ENCODE measurements around the gene SIPA1L3. TPM values are rescaled to one million over a fixed set of nuclear protein-coding genes. Genes with fewer than 3 reads are reported as not detected.

SIPA1L3 gene
- total RNA-seq, 1 experiment from 2014 or later = 36.0 TPM

GRCh38 chr19:37925212-37925611 lies 18.2 kb downstream of the SIPA1L3 start:
- Mint-ChIP-seq H3K27ac (ENCODE audit: low read depth, unreplicated experiment) (no peak overlapping the region), H3K4me1 (ENCODE audit: insufficient read depth, unreplicated experiment) (no peaks in the 10 kb centered on the region), H3K27me3 (ENCODE audit: insufficient read depth, unreplicated experiment) (no peaks in the 10 kb centered on the region), H3K36me3 (ENCODE audit: insufficient read depth, unreplicated experiment) (peaks cover 22% of the 10 kb centered on the region), H3K4me3 (ENCODE audit: unreplicated experiment) (no peak overlapping the region), H3K9me3 (ENCODE audit: unreplicated experiment) (peaks cover 7% of the 10 kb centered on the region)
- no peak for DNase-seq (ENCODE audit: unreplicated experiment)
- POLR2A ChIA-PET = interaction anchor here (0.7 to 2.3 kb wide), 2 partner anchors 18 to 78 kb away, joined by 3 to 6 read pairs; partner anchors contain the start of genes SIPA1L3 and WDR87
- TF ChIP-seq CTCF (IDR thresholded peaks at IDR 0.05; ENCODE audit: unreplicated experiment) = no peak
- intact Hi-C loops (cut with micrococcal nuclease) = no loop called here
- BruUV-seq (replicated peaks) = no TSS peak
- CTCF ChIA-PET = interaction anchor here (0.8 kb wide), 1 partner anchor 23 kb away, joined by 3 read pairs; no protein-coding TSS in a partner anchor

GRCh38 chr19:37926255-37926654 lies 19.2 kb downstream of the SIPA1L3 start:
- TF ChIP-seq CTCF (IDR thresholded peaks at IDR 0.05; ENCODE audit: unreplicated experiment) = no peak
- Mint-ChIP-seq H3K9me3 (ENCODE audit: unreplicated experiment) (peaks cover 7% of the 10 kb centered on the region), H3K4me3 (ENCODE audit: unreplicated experiment) (no peak overlapping the region), H3K27me3 (ENCODE audit: insufficient read depth, unreplicated experiment) (no peaks in the 10 kb centered on the region), H3K36me3 (ENCODE audit: insufficient read depth, unreplicated experiment) (peaks cover 22% of the 10 kb centered on the region), H3K4me1 (ENCODE audit: insufficient read depth, unreplicated experiment) (no peaks in the 10 kb centered on the region), H3K27ac (ENCODE audit: low read depth, unreplicated experiment) (no peak overlapping the region)
- DNase-seq (ENCODE audit: unreplicated experiment) = no peak
- ChIA-PET POLR2A (interaction anchor here (0.6 to 1.3 kb wide), 2 partner anchors 19 to 78 kb away, joined by 3 to 6 read pairs; partner anchors contain the start of gene SIPA1L3), CTCF (interaction anchor here (0.6 to 1.3 kb wide), 3 partner anchors 49 to 413 kb away, joined by 3 read pairs; no protein-coding TSS in a partner anchor)
- intact Hi-C loops (cut with micrococcal nuclease) = no loop called here
- BruUV-seq (replicated peaks) = no TSS peak

- Mint-ChIP-seq H3K4me1 (ENCODE audit: insufficient read depth, unreplicated experiment) (peaks cover 1% of the 10 kb centered on the region), H3K4me3 (ENCODE audit: unreplicated experiment) (no peak overlapping the region), H3K27ac (ENCODE audit: low read depth, unreplicated experiment) (no peak overlapping the region), H3K9me3 (ENCODE audit: unreplicated experiment) (peaks cover 7% of the 10 kb centered on the region), H3K36me3 (ENCODE audit: insufficient read depth, unreplicated experiment) (peaks cover 18% of the 10 kb centered on the region), H3K27me3 (ENCODE audit: insufficient read depth, unreplicated experiment) (no peaks in the 10 kb centered on the region)
- ChIA-PET POLR2A (interaction anchor here (0.6 to 1.3 kb wide), 2 partner anchors 19 to 77 kb away, joined by 3 to 6 read pairs; partner anchors contain the start of gene SIPA1L3), CTCF (interaction anchor here (0.6 to 1.4 kb wide), 6 partner anchors 28 to 412 kb away, joined by 3 to 5 read pairs (median 4); no protein-coding TSS in a partner anchor)
- intact Hi-C loops (cut with micrococcal nuclease) = no loop called here
- no peak for DNase-seq (ENCODE audit: unreplicated experiment)
- BruUV-seq (replicated peaks) = no TSS peak
- TF ChIP-seq CTCF (IDR thresholded peaks at IDR 0.05; ENCODE audit: unreplicated experiment) = no peak
Observed at GRCh38 chr19:37926711-37927110, 19.7 kb downstream of the SIPA1L3 start.

- Mint-ChIP-seq H3K4me3 (ENCODE audit: unreplicated experiment) (no peak overlapping the region), H3K27me3 (ENCODE audit: insufficient read depth, unreplicated experiment) (no peaks in the 10 kb centered on the region), H3K9me3 (ENCODE audit: unreplicated experiment) (peaks cover 7% of the 10 kb centered on the region), H3K27ac (ENCODE audit: low read depth, unreplicated experiment) (no peak overlapping the region), H3K36me3 (ENCODE audit: insufficient read depth, unreplicated experiment) (peaks cover 15% of the 10 kb centered on the region), H3K4me1 (ENCODE audit: insufficient read depth, unreplicated experiment) (peaks cover 21% of the 10 kb centered on the region)
- intact Hi-C loops (cut with micrococcal nuclease) = no loop called here
- DNase-seq (ENCODE audit: unreplicated experiment) = no peak
- CTCF ChIA-PET = interaction anchor here (1.1 to 1.2 kb wide), 3 partner anchors 27 to 206 kb away, joined by 3 to 4 read pairs (median 4); no protein-coding TSS in a partner anchor
- BruUV-seq (replicated peaks) = no TSS peak
- no peak for TF ChIP-seq CTCF (IDR thresholded peaks at IDR 0.05; ENCODE audit: unreplicated experiment)
- POLR2A ChIA-PET = no interaction called here
Observed at GRCh38 chr19:37928527-37929286, 21.7 kb downstream of the SIPA1L3 start.
